Adipocyte (in vitro differentiated cells): ENCODE measurements around the gene ANTXR1.
A peak's percentile ranks its signal among the peaks of the same experiment; 100 is the strongest.

Experiments used
- DNase-seq: peaks from one replicate; pipeline ENCODE4 v3.0.0-alpha.2; 2015; ENCODE audit warnings: low read depth
- H3K27me3 ChIP-seq: replicated peaks from 2 replicates; pipeline ENCODE4 v1.7.0; 2013; ENCODE audit warnings: mild to moderate bottlenecking, low read length, moderate library complexity; ENCODE audit not compliant: control insufficient read depth, insufficient read depth
- H3K36me3 ChIP-seq: 2 replicates; pipeline ENCODE4 v1.7.0; 2013; ENCODE audit warnings: low read length, mild to moderate bottlenecking, moderate library complexity; ENCODE audit not compliant: control insufficient read depth, insufficient read depth, severe bottlenecking
- H3K4me1 ChIP-seq: 2 replicates; pipeline ENCODE4 v1.7.0; 2013; ENCODE audit warnings: mild to moderate bottlenecking, low read length, moderate library complexity; ENCODE audit not compliant: control insufficient read depth, insufficient read depth
- H3K4me3 ChIP-seq: 2 replicates; pipeline ENCODE4 v1.7.0; 2013; ENCODE audit warnings: mild to moderate bottlenecking, low read length, moderate library complexity
- H3K9ac ChIP-seq: 2 replicates; pipeline ENCODE4 v1.7.0; 2013; ENCODE audit warnings: mild to moderate bottlenecking, low read length, moderate library complexity
- H3K9me3 ChIP-seq: 2 replicates; pipeline ENCODE4 v1.7.0; 2013; ENCODE audit warnings: mild to moderate bottlenecking, low read length, moderate library complexity; ENCODE audit not compliant: control insufficient read depth

Gene ANTXR1

GRCh38 chr2:69077252-69077950, 64.4 kb downstream of the ANTXR1 start:
- peaks cover 70% of the 10 kb centered on the region for H3K36me3 ChIP-seq
- peaks cover 7% of the 10 kb centered on the region for H3K4me1 ChIP-seq
- no peak for DNase-seq
- no peak overlapping the region for H3K4me3 ChIP-seq
- H3K9ac ChIP-seq = no peak overlapping the region
- H3K9me3 ChIP-seq = no peaks in the 10 kb centered on the region
- H3K27me3 ChIP-seq = no peaks in the 10 kb centered on the region

- no peak overlapping the region for H3K4me3 ChIP-seq
- H3K36me3 ChIP-seq = peaks cover 58% of the 10 kb centered on the region
- peaks cover 20% of the 10 kb centered on the region for H3K4me1 ChIP-seq
- DNase-seq = no peak
- H3K9ac ChIP-seq = no peak overlapping the region
- H3K9me3 ChIP-seq = no peaks in the 10 kb centered on the region
- no peaks in the 10 kb centered on the region for H3K27me3 ChIP-seq
Observed at GRCh38 chr2:69080071-69080470, 67.1 kb downstream of the ANTXR1 start.

- peaks cover 48% of the 10 kb centered on the region for H3K36me3 ChIP-seq
- H3K4me3 ChIP-seq = no peak overlapping the region
- H3K27me3 ChIP-seq = no peaks in the 10 kb centered on the region
- H3K4me1 ChIP-seq = peaks cover 20% of the 10 kb centered on the region
- H3K9ac ChIP-seq = no peak overlapping the region
- no peak for DNase-seq
- no peaks in the 10 kb centered on the region for H3K9me3 ChIP-seq
Observed at GRCh38 chr2:69081001-69081580, 68.1 kb downstream of the ANTXR1 start.

- no peak overlapping the region for H3K4me3 ChIP-seq
- H3K36me3 ChIP-seq = peaks cover 41% of the 10 kb centered on the region
- H3K4me1 ChIP-seq = peaks cover 14% of the 10 kb centered on the region
- H3K9me3 ChIP-seq = no peaks in the 10 kb centered on the region
- no peaks in the 10 kb centered on the region for H3K27me3 ChIP-seq
- DNase-seq = no peak
- H3K9ac ChIP-seq = no peak overlapping the region
Observed at GRCh38 chr2:69081757-69082156, 68.8 kb downstream of the ANTXR1 start.

- Histone ChIP-seq H3K36me3 (peaks cover 34% of the 10 kb centered on the region), H3K27me3 (no peaks in the 10 kb centered on the region), H3K4me3 (no peak overlapping the region), H3K4me1 (peaks cover 18% of the 10 kb centered on the region), H3K9me3 (no peaks in the 10 kb centered on the region), H3K9ac (no peak overlapping the region)
- peak; percentile 93 for DNase-seq
Observed at GRCh38 chr2:69082430-69082997, 69.5 kb downstream of the ANTXR1 start.

GRCh38 chr2:69083235-69083748, 70.3 kb downstream of the ANTXR1 start:
- Histone ChIP-seq H3K9ac (no peak overlapping the region), H3K36me3 (peaks cover 26% of the 10 kb centered on the region), H3K9me3 (no peaks in the 10 kb centered on the region), H3K4me1 (peaks cover 26% of the 10 kb centered on the region), H3K4me3 (no peak overlapping the region), H3K27me3 (no peaks in the 10 kb centered on the region)
- DNase-seq = peak; percentile 83

GRCh38 chr2:69084492-69084891, 71.5 kb downstream of the ANTXR1 start:
- Histone ChIP-seq H3K4me1 (peaks cover 36% of the 10 kb centered on the region), H3K36me3 (peaks cover 14% of the 10 kb centered on the region), H3K9me3 (no peaks in the 10 kb centered on the region), H3K27me3 (no peaks in the 10 kb centered on the region), H3K9ac (no peak overlapping the region), H3K4me3 (no peak overlapping the region)
- no peak for DNase-seq

- Histone ChIP-seq H3K9ac (no peak overlapping the region), H3K27me3 (no peaks in the 10 kb centered on the region), H3K9me3 (no peaks in the 10 kb centered on the region), H3K4me1 (peaks cover 41% of the 10 kb centered on the region), H3K4me3 (no peak overlapping the region), H3K36me3 (peaks cover 9% of the 10 kb centered on the region)
- no peak for DNase-seq
Observed at GRCh38 chr2:69086466-69086865, 73.5 kb downstream of the ANTXR1 start.

GRCh38 chr2:69087211-69087911, 74.4 kb downstream of the ANTXR1 start:
- Histone ChIP-seq H3K9ac (no peak overlapping the region), H3K4me3 (no peak overlapping the region), H3K27me3 (no peaks in the 10 kb centered on the region), H3K36me3 (peaks cover 10% of the 10 kb centered on the region), H3K4me1 (peaks cover 41% of the 10 kb centered on the region), H3K9me3 (no peaks in the 10 kb centered on the region)
- DNase-seq = no peak

- Histone ChIP-seq H3K36me3 (peaks cover 12% of the 10 kb centered on the region), H3K9me3 (no peaks in the 10 kb centered on the region), H3K4me1 (peaks cover 41% of the 10 kb centered on the region), H3K27me3 (no peaks in the 10 kb centered on the region), H3K9ac (no peak overlapping the region), H3K4me3 (no peak overlapping the region)
- DNase-seq = peak; percentile 81
Observed at GRCh38 chr2:69087912-69088240, 74.9 kb downstream of the ANTXR1 start.

GRCh38 chr2:69088466-69088865, 75.5 kb downstream of the ANTXR1 start:
- Histone ChIP-seq H3K4me1 (peaks cover 35% of the 10 kb centered on the region), H3K9me3 (no peaks in the 10 kb centered on the region), H3K4me3 (no peak overlapping the region), H3K27me3 (no peaks in the 10 kb centered on the region), H3K9ac (no peak overlapping the region), H3K36me3 (peaks cover 12% of the 10 kb centered on the region)
- DNase-seq = no peak
